ENCODE results near the gene C5.

Gene C5

DNA sequence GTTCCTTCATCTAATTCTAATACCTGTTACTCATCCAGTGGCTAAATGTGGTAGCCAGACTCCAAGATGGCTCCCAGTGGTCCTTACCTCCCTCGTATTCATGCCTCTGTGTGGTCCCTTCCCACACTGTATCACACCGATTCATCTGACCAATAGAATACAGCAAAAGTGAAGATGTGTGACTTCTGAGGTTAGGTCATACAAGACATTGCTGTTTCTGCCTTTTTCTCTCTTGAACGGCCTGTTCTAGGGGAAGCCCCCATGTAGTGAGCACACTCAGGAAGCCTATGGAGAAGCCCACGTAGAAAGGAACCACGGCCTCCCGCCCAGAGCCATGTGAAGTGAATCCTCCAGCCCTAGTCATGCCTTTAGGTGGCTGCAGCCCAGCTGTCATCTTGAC lies 9.4 kb upstream of the C5 start:
- Histone ChIP-seq H2AFZ (ENCODE audit: low read depth) (no peak overlapping the region), H3K36me3 (ENCODE audit: insufficient read depth) (no peaks in the 10 kb centered on the region), H3K4me2 (no peak overlapping the region), H3K4me1 (ENCODE audit: low read depth, poor library complexity, severe bottlenecking) (no peaks in the 10 kb centered on the region), H3K4me3 (IDR thresholded peaks at IDR 0.05; ENCODE audit: insufficient read depth, low read depth, low read length) (no peak overlapping the region), H3K27me3 (ENCODE audit: insufficient read depth, low read depth) (no peaks in the 10 kb centered on the region), H4K20me1 (ENCODE audit: insufficient read depth) (no peaks in the 10 kb centered on the region), H3K27ac (no peak overlapping the region), H3K79me2 (ENCODE audit: insufficient read depth, low read depth) (no peaks in the 10 kb centered on the region), H3K9ac (no peak overlapping the region)
- TF ChIP-seq, protein P1, sequence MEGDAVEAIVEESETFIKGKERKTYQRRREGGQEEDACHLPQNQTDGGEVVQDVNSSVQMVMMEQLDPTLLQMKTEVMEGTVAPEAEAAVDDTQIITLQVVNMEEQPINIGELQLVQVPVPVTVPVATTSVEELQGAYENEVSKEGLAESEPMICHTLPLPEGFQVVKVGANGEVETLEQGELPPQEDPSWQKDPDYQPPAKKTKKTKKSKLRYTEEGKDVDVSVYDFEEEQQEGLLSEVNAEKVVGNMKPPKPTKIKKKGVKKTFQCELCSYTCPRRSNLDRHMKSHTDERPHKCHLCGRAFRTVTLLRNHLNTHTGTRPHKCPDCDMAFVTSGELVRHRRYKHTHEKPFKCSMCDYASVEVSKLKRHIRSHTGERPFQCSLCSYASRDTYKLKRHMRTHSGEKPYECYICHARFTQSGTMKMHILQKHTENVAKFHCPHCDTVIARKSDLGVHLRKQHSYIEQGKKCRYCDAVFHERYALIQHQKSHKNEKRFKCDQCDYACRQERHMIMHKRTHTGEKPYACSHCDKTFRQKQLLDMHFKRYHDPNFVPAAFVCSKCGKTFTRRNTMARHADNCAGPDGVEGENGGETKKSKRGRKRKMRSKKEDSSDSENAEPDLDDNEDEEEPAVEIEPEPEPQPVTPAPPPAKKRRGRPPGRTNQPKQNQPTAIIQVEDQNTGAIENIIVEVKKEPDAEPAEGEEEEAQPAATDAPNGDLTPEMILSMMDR (conservative IDR thresholded peaks at IDR 0.05; ENCODE audit: low read depth, low read length), result no peak

DNA sequence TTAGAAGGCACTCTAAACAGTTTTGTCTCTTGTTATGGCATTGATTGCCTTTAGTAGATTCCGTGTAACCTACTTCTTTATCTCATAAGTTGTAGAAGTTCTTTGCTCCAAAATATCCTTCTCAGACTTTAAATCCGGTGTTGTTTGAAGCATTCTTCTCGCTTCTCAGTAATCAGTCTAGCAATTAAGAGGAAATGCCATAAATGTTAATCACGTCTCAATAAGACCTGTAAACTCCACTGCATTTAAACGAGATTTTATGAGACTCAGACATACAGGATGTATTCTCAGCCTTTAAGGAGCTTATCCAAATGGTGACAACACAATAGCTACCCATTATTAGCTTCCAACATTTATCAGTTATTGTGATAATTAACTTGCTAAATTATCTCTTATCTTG lies 7.7 kb upstream of the C5 start:
- no peaks in the 10 kb centered on the region for H3K27me3 ChIP-seq (ENCODE audit: insufficient read depth, low read depth)
- no peak overlapping the region for H3K9ac ChIP-seq
- no peaks in the 10 kb centered on the region for H3K79me2 ChIP-seq (ENCODE audit: insufficient read depth, low read depth)
- TF ChIP-seq, protein P1 (conservative IDR thresholded peaks at IDR 0.05; ENCODE audit: low read depth, low read length), result no peak
- H3K4me2 ChIP-seq, result no peak overlapping the region
- H2AFZ ChIP-seq (ENCODE audit: low read depth), result no peak overlapping the region
- H3K4me3 ChIP-seq (IDR thresholded peaks at IDR 0.05; ENCODE audit: insufficient read depth, low read depth, low read length), result no peak overlapping the region
- no peaks in the 10 kb centered on the region for H3K4me1 ChIP-seq (ENCODE audit: low read depth, poor library complexity, severe bottlenecking)
- no peaks in the 10 kb centered on the region for H3K36me3 ChIP-seq (ENCODE audit: insufficient read depth)
- no peaks in the 10 kb centered on the region for H4K20me1 ChIP-seq (ENCODE audit: insufficient read depth)
- H3K27ac ChIP-seq, result no peak overlapping the region

DNA sequence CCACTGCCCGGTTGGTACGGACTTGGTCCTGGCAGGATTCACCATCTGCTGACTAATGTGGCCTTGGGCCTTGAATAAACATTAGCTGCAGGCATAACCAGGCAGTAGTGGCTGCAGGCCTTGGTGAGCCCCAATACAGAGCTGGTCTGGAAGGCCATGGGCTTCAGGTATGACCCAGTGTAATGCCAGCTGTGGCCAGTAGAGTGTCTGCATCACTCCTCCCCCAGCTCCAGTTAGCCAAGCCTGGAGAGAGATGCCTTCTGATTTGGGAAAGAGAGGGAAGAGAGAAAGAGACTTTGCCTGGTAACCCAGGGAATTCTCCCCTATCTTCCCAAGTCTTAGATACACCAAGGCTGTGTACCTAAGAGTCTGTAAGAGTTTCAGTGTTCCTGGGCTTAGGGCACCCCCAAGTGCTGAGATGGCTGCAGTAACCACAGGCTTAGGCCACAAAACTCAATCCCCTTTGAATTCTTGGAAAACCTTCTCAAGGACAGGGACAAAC lies 5.6 kb upstream of the C5 start:
- no peak overlapping the region for H2AFZ ChIP-seq (ENCODE audit: low read depth)
- H3K4me2 ChIP-seq, result no peak overlapping the region

DNA sequence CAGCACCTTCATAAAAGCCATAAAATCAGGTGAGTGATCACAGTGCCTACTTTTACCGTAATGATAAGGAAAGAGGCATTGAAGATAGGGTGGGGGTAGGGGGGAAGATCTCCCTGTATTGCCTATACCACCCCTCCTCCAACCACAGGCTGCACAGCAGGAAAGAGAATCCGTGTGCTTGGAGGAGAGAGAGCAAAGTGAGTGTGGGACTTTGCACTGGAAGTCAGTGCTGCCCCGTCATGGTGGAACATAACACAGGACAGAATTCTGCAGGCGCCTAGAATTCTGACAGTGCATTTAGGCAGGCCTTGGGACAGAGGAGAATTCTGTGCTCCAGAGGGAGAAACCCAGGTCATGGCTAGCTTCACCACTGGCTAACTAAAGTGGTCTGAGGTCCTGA lies 3.5 kb upstream of the C5 start:
- Histone ChIP-seq H3K4me2 (no peak overlapping the region), H3K9ac (no peak overlapping the region), H3K27ac (no peak overlapping the region), H3K4me1 (ENCODE audit: low read depth, poor library complexity, severe bottlenecking) (peaks cover 12% of the 10 kb centered on the region), H4K20me1 (ENCODE audit: insufficient read depth) (no peaks in the 10 kb centered on the region), H3K4me3 (IDR thresholded peaks at IDR 0.05; ENCODE audit: insufficient read depth, low read depth, low read length) (no peak overlapping the region), H3K36me3 (ENCODE audit: insufficient read depth) (no peaks in the 10 kb centered on the region), H3K79me2 (ENCODE audit: insufficient read depth, low read depth) (no peaks in the 10 kb centered on the region), H2AFZ (ENCODE audit: low read depth) (no peak overlapping the region), H3K27me3 (ENCODE audit: insufficient read depth, low read depth) (no peaks in the 10 kb centered on the region)
- TF ChIP-seq, protein P1 (conservative IDR thresholded peaks at IDR 0.05; ENCODE audit: low read depth, low read length), result no peak

More for the DNA sequence above, 5.6 kb upstream of the C5 start:
- Histone ChIP-seq H4K20me1 (ENCODE audit: insufficient read depth) (no peaks in the 10 kb centered on the region), H3K27ac (no peak overlapping the region), H3K79me2 (ENCODE audit: insufficient read depth, low read depth) (no peaks in the 10 kb centered on the region), H3K9ac (no peak overlapping the region), H3K4me1 (ENCODE audit: low read depth, poor library complexity, severe bottlenecking) (peaks cover 4% of the 10 kb centered on the region), H3K36me3 (ENCODE audit: insufficient read depth) (no peaks in the 10 kb centered on the region), H3K27me3 (ENCODE audit: insufficient read depth, low read depth) (no peaks in the 10 kb centered on the region), H3K4me3 (IDR thresholded peaks at IDR 0.05; ENCODE audit: insufficient read depth, low read depth, low read length) (no peak overlapping the region)
- TF ChIP-seq, protein P1 (conservative IDR thresholded peaks at IDR 0.05; ENCODE audit: low read depth, low read length), result peak; percentile 59

Data from KMS-11 (cell line).